GM19467 (cell line): ENCODE results near the gene PRIMPOL.
"Not testable (repeated sequence)": the region's sequence is repeated elsewhere in the genome, so short reads cannot be mapped to it uniquely, and the experiment has no call there.

ENCODE experiments used
- ATAC-seq: cut with Tn5 transposase; IDR thresholded peaks from one replicate; pipeline ENCODE4 v1.9.1; 2021; ENCODE audit warnings: mild to moderate bottlenecking, moderate library complexity; ENCODE audit not compliant: unreplicated experiment

Gene PRIMPOL

DNA sequence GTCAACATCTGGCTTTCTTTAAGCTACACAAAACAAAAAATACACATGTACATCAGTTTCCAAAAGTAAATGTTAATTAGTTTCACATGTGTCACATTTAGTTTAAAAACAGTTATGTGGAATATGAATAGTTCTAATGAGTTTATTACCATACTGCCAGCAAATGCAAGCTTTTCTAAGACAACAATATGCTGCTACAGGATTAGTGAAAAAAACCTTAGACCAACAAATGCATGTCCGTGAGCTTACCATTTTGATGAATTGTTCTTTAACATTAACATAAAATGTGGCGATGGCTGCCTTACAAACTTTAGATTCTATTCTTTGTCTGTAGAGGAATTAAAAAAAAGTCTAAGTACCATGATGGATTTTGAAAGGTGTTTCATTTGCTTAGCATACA is 52.6 kb downstream of the PRIMPOL start:
- no peak for ATAC-seq

- no peak for ATAC-seq
Measured at GRCh38 chr4:184705692-184706091, 56.2 kb downstream of the PRIMPOL start.

- ATAC-seq = no peak
Measured at GRCh38 chr4:184706453-184706852, 56.9 kb downstream of the PRIMPOL start.

DNA sequence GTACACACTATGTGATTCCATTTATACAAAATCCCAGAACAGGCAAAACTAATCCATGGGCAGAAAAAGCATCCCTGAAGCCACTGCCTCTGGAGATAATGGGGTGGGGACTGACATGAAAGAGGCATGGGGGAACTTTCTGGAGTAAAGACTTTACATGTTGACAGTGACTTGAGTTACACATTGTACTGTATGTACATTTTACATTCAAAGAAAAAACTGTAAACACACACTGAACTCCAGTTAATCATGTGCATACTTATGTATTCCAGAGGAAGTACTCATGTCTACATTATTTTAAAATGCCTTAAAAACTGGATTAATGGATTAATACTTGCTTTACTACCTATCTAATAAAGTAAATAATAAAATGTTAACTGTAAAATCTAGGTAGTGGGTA is 62.8 kb downstream of the PRIMPOL start:
- ATAC-seq = no peak

GRCh38 chr4:184713887-184714286 is 64.3 kb downstream of the PRIMPOL start:
- ATAC-seq = no peak

- ATAC-seq = no peak
Measured at GRCh38 chr4:184715526-184715925, 66.0 kb downstream of the PRIMPOL start.

- ATAC-seq = no peak
Measured at GRCh38 chr4:184719407-184719806, 69.9 kb downstream of the PRIMPOL start.

DNA sequence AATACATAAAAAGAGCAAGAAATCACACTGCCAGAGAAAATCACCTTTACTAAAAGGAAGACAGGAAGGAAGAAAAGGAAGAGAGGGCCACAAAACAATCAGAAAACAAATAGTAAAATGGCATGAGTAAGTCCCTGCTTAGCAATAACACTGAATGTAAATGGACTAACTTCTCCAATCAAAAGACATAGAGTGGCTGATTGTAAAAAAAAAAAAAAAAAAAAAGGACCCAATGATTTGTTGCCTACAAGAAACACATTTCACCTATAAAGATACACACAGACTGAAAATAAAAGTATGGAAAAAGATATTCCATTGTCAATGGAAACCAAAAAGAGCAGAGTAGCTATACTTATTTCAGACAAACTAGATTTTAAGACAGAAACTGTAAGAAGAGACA is 71.7 kb downstream of the PRIMPOL start:
- ATAC-seq = no peak

DNA sequence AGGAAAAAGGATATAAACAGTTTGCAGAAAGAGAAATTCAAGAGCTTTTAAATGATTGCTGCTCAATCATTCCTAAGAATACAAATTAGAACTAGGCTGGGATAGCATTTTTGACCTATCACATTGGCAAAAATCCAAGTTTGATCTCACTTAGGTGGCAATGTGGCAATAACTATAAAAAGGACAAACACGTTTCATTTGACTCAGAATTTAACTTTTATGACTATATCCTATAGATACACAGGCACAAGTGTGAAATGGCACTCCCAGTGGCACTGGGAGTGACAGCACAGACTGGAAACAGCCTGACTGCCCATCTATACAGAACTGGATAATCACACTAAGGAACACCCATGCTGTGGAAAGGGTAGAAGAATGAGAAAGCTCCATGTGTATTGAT is 73.3 kb downstream of the PRIMPOL start:
- ATAC-seq = no peak

GRCh38 chr4:184727430-184727829 is 77.9 kb downstream of the PRIMPOL start:
- no peak for ATAC-seq

DNA sequence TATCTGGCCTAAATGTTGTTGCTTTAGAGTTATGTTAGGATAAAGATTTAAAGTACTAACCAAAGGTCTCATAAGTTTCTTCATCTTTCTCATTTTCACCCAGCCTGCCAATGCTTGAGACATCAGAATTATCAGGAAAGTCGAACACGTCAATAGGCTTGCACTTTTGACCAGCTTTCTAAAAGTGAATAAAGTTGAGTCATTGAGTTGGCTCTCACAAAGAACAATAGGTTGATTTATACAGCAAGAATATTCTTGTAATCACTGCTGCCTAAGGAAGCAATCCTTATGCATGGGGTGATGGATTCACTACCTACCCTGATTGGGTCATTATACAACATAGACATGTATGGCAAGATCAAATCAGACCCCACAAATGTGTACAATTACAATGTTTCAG is 79.3 kb downstream of the PRIMPOL start:
- no peak for ATAC-seq

DNA sequence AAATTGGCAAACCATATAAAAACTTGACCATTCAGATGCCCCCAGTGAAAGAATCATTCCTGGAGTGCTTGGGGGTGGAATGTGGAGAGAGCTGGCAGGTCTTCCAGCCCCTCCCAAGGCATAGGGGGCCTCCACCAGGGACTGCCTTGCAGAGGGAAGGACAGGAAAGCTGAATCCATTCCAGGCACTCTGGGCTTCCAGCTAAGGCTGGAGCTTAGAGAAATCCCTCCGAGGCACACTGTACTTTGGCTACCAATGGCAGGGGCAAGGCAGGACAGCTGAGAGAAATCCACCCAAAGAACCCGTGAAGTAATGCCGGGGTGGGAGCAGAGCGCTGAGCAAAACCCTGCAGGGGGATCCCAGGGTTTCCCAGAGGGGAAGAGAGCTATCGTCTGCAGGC is 80.4 kb downstream of the PRIMPOL start:
- ATAC-seq = no peak

GRCh38 chr4:184731056-184731455 is 81.5 kb downstream of the PRIMPOL start:
- no peak for ATAC-seq

- no peak for ATAC-seq
Measured at GRCh38 chr4:184732126-184732525, 82.6 kb downstream of the PRIMPOL start.

DNA sequence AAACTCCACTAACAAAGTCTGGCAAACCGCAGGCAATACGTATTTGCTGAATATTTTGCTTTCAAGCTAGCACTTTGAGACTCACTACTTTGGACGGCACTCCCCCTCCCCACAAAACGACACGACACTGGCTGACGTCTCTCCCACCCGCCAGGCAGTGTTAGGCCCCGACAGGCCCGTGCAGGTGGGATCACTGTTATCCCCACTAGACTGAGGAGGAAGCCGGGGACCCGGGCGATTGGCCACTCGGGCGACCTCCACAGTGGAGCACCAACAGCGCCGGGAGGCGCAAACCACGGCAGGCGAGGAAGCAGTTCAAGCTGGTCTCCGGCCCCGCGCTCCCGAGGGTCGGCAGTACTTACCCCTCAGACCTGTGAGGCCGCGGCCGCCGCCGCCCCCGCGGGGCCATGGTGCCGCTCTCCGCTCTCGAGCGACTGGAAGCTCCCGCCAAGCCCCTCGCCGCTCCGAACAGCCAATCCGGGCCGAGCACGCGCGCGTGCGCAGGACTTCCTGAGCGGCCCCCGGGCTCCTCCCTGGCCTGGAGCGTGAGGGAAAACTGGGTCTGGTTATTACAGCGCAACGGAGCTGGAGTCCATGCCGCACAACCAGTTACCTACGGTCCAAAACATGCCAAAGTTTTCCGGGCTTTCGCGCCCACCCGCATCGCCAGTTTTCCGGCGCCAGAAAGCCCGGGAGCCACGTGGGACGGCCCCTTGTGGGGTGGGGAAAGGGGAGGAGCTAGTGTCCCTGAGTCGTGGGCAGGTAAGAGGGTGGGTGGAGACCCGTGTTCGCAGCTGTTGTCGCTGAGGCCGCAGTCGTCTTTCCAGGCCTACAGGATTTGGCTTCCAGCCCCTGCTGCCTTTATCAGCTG is 84.4 kb downstream of the PRIMPOL start, which contains the start of gene CENPU:
Gene CENPU, minus strand, starts transcription at position 443 of the 871 bp plus-strand sequence. Its CDS starts 34 bp downstream, at position 409.
- peak; percentile 91 for ATAC-seq

- ATAC-seq = no peak
Measured at GRCh38 chr4:184734758-184735157, 85.2 kb downstream of the PRIMPOL start.

DNA sequence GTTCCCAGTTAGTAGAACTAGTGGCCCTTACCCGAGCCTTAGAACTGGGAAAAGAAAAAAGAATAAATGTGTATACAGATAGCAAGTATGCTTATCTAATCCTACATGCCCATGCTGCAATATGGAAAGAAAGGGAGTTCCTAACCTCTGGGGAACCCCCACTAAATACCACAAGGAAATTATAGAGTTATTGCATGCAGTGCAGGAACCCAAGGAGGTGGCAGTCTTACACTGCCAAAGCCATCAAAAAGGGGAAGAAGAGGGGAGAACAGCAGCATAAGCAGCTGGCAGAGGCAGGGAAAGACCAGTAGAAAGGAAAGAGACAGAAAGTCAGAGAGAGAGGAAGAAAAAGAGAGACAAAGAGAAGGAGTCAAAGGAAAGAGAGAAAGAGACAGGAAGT is 90.0 kb downstream of the PRIMPOL start:
- not testable (repeated sequence) for ATAC-seq

- ATAC-seq = no peak
Measured at GRCh38 chr4:184740980-184741391, 91.4 kb downstream of the PRIMPOL start.

DNA sequence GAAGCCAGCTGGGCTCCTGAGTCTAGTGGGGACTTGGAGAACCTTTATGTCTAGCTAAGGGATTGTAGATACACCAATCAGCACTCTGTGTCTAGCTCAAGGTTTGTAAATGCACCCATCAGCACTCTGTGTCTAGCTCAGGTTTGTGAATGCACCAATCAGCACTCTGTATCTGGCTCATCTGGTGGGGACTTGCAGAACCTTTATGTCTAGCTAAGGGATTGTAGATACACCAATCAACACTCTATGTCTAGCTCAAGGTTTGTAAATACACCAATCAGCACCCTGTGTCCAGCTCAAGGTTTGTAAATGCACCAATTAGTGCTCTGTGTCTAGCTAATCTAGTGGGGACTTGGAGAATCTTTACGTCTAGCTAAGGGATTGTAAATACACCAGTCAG is 92.1 kb downstream of the PRIMPOL start:
- ATAC-seq = not testable (repeated sequence)

DNA sequence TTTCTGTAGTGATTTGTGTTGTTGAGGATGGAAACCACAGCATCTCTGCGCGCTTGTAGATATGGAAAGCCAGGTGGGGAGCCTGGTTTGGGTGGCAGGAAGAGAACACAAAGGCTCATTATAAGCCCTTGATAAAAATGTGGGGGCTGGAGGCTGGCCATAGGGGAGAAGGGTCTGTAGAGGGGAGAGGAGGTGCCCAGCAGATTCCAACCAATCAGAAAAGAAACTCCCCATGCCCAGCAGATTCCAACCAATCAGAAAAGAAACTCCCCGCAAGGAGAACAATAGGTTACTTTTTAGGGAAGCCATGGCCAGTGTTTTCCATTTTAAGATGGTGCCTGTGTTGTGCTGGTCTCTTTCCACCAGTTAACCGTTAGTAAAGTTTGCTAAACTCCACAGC is 94.1 kb downstream of the PRIMPOL start:
- no peak for ATAC-seq

DNA sequence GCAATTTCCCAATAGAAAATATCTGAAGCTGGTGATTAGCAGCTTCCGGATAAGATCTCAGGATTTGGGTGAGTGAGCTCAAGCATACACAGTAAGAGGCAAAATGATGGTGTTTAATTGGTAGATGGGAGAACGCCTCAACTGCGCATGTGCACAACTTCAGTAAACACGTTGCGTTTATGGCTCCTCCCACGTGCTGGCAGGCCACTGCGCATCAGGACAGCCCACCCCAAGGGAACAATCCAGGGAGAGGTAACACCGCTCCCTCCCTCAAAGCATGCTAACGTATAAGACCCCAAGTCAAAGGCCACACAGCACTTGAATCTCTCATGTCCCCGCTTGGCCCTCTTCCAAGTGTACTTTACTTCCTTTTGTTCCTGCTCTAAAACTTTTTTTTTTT is 94.7 kb downstream of the PRIMPOL start:
- no peak for ATAC-seq
